Omental fat pad (tissue), 4 donors: ENCODE measurements around the gene CALCR. TPM values are rescaled to one million over a fixed set of nuclear protein-coding genes. Genes with fewer than 3 reads are reported as not detected.

Experiments used
- ATAC-seq: fragments of 150-250 bp; one replicate; pipeline ENCODE4 v1.9.1; 2016; ENCODE audit warnings: mild to moderate bottlenecking, moderate library complexity; ENCODE audit not compliant: low FRiP score
- DNase-seq: peaks from one replicate; pipeline ENCODE4 v3.0.0-alpha.2; 2019; ENCODE audit warnings: low spot score
- total RNA-seq, 4 donors: library from RNA; depleted of rRNA; stranded (reverse); fragments of >200 nt; gene quantifications; one replicate each; pipeline ENCODE4 v1.1.0, GENCODE V29; 2016
- TF ChIP-seq, protein P1 (sequence below), 3 donors: fragments of 450-650 bp; IDR thresholded peaks; one replicate each; pipeline ENCODE4 v1.5.1; 2016 to 2017; ENCODE audit warnings: antibody characterized with exemption in 3 of 3, mild to moderate bottlenecking in 3 of 3, moderate library complexity in 2 of 3

The CALCR gene
- total RNA-seq, 4 donors from 2014 or later = 0.24 to 0.50 (median 0.28) TPM; not detected in 1

DNA sequence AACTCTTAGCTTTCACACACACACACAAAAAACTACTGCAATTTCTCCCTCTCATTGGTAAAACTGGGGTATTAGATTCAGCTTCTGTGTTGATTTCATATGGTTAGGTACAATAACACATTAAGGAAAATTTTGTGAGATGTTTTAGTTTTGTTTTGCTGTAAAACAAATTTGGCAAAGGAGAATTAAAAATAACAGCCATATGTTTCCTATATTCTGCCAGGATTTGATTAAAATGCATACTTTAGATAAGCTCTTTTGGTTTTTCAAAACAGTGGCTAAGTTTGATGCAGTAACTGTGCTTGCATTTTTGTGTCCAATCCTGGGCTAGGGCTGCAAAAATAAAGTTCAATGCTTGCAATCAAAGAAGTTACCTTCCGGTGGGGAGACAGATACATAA is 126.3 kb downstream of the CALCR start:
- DNase-seq (no peak), ATAC-seq (no peak)
- TF ChIP-seq, protein P1, sequence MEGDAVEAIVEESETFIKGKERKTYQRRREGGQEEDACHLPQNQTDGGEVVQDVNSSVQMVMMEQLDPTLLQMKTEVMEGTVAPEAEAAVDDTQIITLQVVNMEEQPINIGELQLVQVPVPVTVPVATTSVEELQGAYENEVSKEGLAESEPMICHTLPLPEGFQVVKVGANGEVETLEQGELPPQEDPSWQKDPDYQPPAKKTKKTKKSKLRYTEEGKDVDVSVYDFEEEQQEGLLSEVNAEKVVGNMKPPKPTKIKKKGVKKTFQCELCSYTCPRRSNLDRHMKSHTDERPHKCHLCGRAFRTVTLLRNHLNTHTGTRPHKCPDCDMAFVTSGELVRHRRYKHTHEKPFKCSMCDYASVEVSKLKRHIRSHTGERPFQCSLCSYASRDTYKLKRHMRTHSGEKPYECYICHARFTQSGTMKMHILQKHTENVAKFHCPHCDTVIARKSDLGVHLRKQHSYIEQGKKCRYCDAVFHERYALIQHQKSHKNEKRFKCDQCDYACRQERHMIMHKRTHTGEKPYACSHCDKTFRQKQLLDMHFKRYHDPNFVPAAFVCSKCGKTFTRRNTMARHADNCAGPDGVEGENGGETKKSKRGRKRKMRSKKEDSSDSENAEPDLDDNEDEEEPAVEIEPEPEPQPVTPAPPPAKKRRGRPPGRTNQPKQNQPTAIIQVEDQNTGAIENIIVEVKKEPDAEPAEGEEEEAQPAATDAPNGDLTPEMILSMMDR (IDR thresholded peaks at IDR 0.05) = no peak

DNA sequence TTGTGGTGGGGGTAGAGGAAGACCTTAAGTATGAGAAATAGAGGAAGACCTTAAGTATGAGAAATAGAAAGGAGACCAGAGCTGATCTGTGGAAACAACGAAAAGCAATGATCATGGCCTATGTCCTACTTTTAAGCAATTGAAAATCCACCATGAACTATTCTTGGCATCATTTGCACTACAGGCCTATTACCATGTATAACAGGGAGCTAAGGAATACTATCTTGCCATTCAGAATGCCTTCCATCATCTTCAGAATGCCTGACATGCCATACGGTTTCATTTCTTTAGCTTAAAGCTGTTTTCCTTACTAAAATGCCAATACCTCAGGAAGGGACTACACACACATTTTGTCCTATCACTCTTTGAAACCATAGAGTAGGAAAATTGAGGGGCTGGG is 127.0 kb downstream of the CALCR start:
- TF ChIP-seq, protein P1 (IDR thresholded peaks at IDR 0.05) = no peak
- ATAC-seq = no peak
- no peak for DNase-seq

DNA sequence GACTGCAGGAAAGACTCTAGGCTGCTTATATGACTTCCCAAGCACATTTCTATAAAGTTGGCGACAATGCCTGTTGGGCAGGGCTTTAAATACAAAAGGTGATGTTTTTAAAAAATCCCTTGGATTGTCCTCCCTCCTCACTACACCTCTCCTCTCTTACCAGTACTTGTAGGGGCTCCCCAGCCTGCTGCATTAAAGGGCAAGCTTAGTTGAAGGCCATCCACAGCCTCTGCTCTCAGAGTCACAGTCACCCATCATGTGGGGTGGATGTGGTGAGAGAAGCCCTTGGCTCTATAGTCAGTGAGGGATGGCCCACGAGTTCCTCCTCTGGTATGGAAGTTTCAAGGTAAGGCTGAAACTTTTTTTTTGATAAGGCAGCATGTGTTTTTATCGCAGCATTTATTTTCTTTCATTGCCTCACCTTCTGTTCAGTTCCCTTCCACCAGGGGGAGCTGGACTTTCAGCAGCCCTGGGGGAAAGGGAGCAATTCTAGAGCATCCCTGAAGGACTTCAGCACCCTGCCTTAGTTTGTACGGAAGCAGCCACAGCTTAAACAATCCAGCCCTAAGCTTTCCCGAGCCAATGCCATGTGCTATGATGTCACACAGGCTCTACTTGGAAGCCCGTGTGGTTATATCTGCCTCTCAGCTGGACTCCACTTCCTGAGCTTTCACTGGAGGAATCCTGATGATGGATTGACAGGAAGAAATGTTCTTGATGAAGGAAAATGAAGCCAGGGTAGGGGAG is 131.9 kb downstream of the CALCR start:
- DNase-seq = peak; percentile 24
- ATAC-seq = no peak
- TF ChIP-seq, protein P1 (IDR thresholded peaks at IDR 0.05) = no peak

DNA sequence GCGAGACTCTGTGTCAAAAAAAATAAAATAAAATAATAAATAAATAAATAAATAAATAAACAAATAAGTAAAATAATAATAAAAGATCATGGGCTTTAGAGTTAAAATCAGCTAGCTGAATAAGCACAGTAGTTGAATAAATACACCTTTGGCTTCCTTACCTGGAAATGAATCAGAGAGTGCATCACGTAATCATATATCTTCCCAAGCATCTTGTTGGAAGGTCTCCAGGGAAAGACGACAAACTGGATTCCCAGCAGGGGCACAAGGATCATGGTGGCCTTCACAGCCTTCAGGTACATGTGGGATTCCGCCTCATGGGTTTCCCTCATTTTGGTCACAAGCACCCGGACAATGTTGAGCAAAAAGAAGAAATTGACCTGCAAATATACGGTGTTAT is 138.7 kb downstream of the CALCR start:
- DNase-seq (no peak), ATAC-seq (no peak)

DNA sequence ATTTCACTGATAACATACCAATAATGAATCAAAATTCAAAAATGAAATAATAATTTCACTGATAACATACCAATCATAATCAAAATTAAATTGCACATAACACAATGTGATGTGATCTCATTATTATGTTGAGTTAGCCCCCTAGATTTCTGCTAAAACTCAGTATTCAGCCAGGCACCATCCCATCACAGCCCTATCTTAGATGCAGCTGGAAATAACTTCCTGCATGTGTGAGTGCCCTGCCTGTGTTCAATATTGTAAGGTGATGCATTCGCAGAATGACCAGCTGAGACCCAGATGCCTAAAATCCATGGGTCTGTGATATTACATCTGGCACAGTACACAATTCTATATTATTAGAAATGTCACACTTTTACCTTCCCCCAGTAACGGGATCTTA is 142.4 kb downstream of the CALCR start:
- TF ChIP-seq, protein P1 (IDR thresholded peaks at IDR 0.05) = no peak
- no peak for DNase-seq
- ATAC-seq = no peak

More for the DNA sequence above, 138.7 kb downstream of the CALCR start:
- TF ChIP-seq, protein P1 (IDR thresholded peaks at IDR 0.05) = no peak

DNA sequence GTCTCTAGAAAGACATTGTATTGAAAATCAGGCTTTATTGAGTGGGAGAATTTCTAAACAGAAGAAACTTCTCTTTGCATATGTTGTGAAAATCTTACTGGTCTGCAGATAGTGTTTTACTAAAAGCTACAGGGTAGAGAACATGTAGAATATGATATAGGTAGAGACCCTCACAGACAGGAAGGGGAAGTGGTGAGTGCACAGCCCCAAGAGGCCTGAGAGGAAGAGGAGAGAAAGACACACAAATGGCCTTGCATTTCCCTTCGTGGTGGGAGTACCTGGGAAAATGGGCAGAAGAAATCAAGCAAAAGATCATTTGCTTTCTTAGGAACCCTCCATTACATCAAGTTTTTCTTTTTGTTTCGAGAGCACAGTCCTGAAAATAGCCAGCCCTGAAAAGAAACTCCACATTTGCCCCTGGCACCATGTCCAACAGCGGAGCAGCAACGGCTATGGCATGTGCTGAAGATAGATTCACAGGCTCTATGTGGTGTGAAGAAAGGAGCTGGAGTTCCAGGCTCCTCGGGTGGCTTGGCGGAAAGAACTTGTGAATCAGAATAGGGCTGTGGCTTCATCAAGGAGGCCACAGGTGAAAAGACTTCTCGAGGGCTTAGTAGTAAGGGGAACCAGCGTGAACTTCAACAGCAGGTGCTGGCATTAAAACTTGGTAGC is 143.5 kb downstream of the CALCR start:
- TF ChIP-seq, protein P1 (IDR thresholded peaks at IDR 0.05) = no peak
- no peak for ATAC-seq

DNA sequence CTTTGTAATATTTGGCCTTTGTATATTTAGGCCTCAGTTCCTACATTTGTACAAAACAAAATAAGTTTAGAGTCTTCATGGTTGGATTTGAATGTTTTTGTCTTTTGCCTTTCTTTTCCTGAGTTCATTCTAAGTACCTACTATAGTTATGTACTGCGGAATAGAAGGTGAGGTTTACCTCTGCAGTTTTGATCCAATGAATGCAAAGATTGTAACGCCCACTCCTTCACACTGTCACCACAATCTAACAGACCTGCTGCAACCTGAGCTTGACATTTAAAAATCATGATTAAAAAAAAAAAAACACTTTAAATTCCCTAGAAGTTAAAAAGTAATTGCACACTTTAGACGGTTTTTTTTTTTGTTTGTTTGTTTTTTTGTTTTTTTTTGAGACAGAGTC is 145.0 kb downstream of the CALCR start:
- DNase-seq (no peak), ATAC-seq (no peak)
- TF ChIP-seq, protein P1 (IDR thresholded peaks at IDR 0.05) = no peak

More for the DNA sequence above, 143.5 kb downstream of the CALCR start:
- no peak for DNase-seq
